Liver (tissue), 3 donors: ENCODE data around the gene IL32.

Source experiments
- RAD21 ChIP-seq, 2 donors: IDR thresholded peaks; 2 replicates each; pipeline ENCODE4 v1.6.1; 2016; ENCODE audit warnings: antibody characterized with exemption in 2 of 2, mild to moderate bottlenecking in 2 of 2
- SP1 ChIP-seq: IDR thresholded peaks from 2 replicates; pipeline ENCODE4 v1.6.1; 2018; ENCODE audit warnings: antibody characterized with exemption, mild to moderate bottlenecking
- TAF1 ChIP-seq: conservative IDR thresholded peaks from 2 replicates; pipeline ENCODE4 v1.6.1; 2016; ENCODE audit warnings: antibody characterized with exemption, mild to moderate bottlenecking
- TF ChIP-seq, protein P1 (sequence below): fragments of 150-350 bp; IDR thresholded peaks from 2 replicates; pipeline ENCODE4 v1.5.1; 2017; ENCODE audit warnings: improper control_type of control experiment, low read depth, low read length; ENCODE audit not compliant: missing input control
- TF ChIP-seq, protein P2 (sequence below): IDR thresholded peaks from 2 replicates; pipeline ENCODE4 v1.6.1; 2016; ENCODE audit warnings: antibody characterized with exemption, mild to moderate bottlenecking
- TF ChIP-seq, protein P3 (sequence below): IDR thresholded peaks from 2 replicates; pipeline ENCODE4 v1.6.1; 2016; ENCODE audit warnings: antibody characterized with exemption
- donor health status: healthy.
- donor health status: healthy.

DNA sequence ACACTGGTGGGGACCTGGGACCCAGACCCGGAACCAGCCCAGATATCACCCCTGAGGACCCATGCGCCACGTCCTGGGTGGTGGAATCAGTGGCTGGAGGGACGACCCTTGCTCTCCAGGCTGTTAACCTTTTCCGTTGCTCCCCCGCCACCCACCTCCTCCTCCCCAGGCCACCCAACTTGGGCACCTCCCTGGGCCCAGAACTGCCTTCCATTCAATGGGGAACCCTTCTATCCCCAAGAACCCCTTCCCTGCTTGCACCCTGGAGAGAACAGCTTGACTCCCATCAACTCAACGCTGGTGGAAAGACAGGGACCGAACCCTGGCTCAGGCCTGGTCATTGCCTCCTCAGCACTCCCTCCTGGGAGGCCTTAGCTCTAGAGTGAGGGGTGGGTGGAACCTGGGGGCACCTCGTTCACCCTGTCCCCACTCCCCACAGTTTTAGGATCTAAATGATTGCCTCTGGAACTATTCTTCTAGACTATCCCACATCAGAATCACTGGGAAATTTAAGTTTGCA, 5.7 kb upstream of the IL32 start:
- TF ChIP-seq, protein P1, sequence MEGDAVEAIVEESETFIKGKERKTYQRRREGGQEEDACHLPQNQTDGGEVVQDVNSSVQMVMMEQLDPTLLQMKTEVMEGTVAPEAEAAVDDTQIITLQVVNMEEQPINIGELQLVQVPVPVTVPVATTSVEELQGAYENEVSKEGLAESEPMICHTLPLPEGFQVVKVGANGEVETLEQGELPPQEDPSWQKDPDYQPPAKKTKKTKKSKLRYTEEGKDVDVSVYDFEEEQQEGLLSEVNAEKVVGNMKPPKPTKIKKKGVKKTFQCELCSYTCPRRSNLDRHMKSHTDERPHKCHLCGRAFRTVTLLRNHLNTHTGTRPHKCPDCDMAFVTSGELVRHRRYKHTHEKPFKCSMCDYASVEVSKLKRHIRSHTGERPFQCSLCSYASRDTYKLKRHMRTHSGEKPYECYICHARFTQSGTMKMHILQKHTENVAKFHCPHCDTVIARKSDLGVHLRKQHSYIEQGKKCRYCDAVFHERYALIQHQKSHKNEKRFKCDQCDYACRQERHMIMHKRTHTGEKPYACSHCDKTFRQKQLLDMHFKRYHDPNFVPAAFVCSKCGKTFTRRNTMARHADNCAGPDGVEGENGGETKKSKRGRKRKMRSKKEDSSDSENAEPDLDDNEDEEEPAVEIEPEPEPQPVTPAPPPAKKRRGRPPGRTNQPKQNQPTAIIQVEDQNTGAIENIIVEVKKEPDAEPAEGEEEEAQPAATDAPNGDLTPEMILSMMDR: no peak
- no peak for TF ChIP-seq SP1
- TF ChIP-seq, protein P2, sequence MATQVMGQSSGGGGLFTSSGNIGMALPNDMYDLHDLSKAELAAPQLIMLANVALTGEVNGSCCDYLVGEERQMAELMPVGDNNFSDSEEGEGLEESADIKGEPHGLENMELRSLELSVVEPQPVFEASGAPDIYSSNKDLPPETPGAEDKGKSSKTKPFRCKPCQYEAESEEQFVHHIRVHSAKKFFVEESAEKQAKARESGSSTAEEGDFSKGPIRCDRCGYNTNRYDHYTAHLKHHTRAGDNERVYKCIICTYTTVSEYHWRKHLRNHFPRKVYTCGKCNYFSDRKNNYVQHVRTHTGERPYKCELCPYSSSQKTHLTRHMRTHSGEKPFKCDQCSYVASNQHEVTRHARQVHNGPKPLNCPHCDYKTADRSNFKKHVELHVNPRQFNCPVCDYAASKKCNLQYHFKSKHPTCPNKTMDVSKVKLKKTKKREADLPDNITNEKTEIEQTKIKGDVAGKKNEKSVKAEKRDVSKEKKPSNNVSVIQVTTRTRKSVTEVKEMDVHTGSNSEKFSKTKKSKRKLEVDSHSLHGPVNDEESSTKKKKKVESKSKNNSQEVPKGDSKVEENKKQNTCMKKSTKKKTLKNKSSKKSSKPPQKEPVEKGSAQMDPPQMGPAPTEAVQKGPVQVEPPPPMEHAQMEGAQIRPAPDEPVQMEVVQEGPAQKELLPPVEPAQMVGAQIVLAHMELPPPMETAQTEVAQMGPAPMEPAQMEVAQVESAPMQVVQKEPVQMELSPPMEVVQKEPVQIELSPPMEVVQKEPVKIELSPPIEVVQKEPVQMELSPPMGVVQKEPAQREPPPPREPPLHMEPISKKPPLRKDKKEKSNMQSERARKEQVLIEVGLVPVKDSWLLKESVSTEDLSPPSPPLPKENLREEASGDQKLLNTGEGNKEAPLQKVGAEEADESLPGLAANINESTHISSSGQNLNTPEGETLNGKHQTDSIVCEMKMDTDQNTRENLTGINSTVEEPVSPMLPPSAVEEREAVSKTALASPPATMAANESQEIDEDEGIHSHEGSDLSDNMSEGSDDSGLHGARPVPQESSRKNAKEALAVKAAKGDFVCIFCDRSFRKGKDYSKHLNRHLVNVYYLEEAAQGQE: no peak
- no peak for TF ChIP-seq RAD21 (IDR thresholded peaks at IDR 0.05)
- TF ChIP-seq TAF1: no peak
- TF ChIP-seq, protein P3, sequence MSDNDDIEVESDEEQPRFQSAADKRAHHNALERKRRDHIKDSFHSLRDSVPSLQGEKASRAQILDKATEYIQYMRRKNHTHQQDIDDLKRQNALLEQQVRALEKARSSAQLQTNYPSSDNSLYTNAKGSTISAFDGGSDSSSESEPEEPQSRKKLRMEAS: no peak
